Stimulated activated naive CD8-positive, alpha-beta T cell treated with anti-CD3 and anti-CD28 coated beads, Interleukin-15, Interleukin-2, amounts not matched to agents 100 ng/mL and 50 ng/mL, for 24 hours (primary cell): ENCODE data around the gene FXR1.
A peak's percentile ranks its signal among the peaks of the same experiment; 100 is the strongest.

Experiments
- H3K27ac Mint-ChIP-seq: one replicate; pipeline ENCODE4 v1.8.0; 2021; ENCODE audit warnings: mild to moderate bottlenecking, mixed read lengths
- H3K27me3 Mint-ChIP-seq: one replicate; pipeline ENCODE4 v1.8.0; 2021; ENCODE audit warnings: mixed read lengths
- H3K36me3 Mint-ChIP-seq: one replicate; pipeline ENCODE4 v1.8.0; 2021; ENCODE audit warnings: low read depth, mixed read lengths
- H3K4me1 Mint-ChIP-seq: one replicate; pipeline ENCODE4 v1.8.0; 2021; ENCODE audit warnings: low read depth, mixed read lengths
- H3K4me3 Mint-ChIP-seq: one replicate; pipeline ENCODE4 v1.8.0; 2021; ENCODE audit warnings: mild to moderate bottlenecking, mixed read lengths
- H3K9me3 Mint-ChIP-seq: one replicate; pipeline ENCODE4 v1.8.0; 2021; ENCODE audit warnings: mixed read lengths

FXR1 gene

DNA sequence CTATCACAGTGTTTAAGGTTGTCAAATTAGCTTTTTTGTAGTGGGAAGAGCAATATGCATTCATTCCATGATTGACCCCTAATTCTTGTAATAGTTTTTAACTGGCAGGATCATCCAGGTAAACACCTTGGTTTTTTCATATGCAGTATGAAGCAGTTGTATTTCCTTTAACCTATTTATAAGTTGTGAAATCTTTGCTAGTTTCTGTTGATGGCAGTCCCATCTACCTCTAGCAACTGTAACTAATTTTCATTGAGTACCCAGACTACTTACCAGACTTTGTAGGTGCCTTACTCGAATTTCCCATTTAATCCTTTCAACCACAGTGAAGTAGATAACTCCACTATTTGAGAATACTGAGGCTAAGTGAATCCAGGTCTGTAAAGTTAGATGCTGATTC, 6.1 kb downstream of the FXR1 start:
- Mint-ChIP-seq H3K4me1 (peaks cover 92% of the 10 kb centered on the region), H3K36me3 (peaks cover 62% of the 10 kb centered on the region), H3K27ac (peak overlapping the region; percentile 53), H3K9me3 (no peaks in the 10 kb centered on the region), H3K4me3 (no peak overlapping the region), H3K27me3 (no peaks in the 10 kb centered on the region)

DNA sequence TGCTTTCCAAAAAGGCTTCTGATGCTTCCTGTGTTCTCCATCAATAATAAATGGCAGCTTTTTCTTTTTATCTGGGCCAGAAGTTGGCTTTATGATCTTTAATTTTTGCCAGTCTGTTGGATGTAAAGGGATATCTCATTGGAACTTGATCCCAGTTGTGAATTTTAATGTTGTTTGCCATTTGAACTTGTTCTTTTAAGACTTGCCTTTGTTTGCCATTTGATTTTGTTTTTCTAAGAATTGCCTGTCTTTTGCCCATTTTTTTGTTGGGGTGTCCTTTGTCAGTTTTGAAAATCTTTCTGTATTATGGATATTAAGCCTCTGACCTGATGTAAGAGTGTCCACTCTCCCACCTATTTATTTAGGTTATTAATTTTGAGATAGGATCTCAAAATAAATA, 9.8 kb downstream of the FXR1 start:
- Mint-ChIP-seq H3K9me3 (no peaks in the 10 kb centered on the region), H3K4me3 (no peak overlapping the region), H3K36me3 (peaks cover 40% of the 10 kb centered on the region), H3K27ac (peak overlapping the region; percentile 41), H3K4me1 (peaks cover 89% of the 10 kb centered on the region), H3K27me3 (no peaks in the 10 kb centered on the region)

DNA sequence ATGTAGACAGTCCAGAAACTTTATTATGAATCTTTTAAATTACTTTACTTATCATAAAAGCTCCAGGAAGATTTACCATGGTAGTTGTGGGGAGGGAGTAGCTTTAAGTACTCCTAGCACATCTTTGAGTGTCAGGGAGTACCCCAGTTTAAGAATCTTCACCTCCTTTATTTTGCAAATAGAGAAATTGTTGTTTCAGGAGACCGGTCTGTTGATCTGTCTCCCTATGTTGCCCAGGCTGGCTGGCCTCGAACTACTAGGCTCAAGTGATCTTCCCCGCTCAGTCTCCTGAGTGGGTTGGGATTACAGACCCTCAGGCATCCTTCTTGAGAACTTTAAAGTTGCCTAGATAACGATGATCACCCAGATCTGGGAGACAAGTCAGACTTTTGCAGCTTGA, 11.1 kb downstream of the FXR1 start:
- Mint-ChIP-seq H3K27me3 (no peaks in the 10 kb centered on the region), H3K27ac (no peak overlapping the region), H3K36me3 (peaks cover 40% of the 10 kb centered on the region), H3K4me3 (no peak overlapping the region), H3K9me3 (no peaks in the 10 kb centered on the region), H3K4me1 (peaks cover 83% of the 10 kb centered on the region)

DNA sequence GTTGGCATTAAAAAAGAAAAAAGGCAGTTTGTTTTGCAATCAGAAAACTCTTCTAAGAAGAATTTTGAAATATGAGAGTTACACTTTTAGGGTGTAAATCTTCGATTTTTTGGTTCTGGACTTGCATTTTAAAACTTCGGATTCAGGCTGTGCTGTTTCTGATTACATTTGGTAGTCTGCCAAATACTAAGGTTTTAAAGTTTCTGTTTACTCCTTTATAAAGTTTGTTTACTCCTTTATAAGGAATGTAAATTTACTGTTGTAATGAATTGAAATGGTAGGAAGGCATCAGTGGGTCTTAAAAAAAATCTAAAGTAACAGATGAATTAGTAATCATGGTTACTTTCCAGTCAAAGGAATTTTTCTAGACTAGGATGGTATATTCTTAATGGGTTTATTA, 14.1 kb downstream of the FXR1 start:
- peaks cover 85% of the 10 kb centered on the region for H3K4me1 Mint-ChIP-seq
- H3K9me3 Mint-ChIP-seq = no peaks in the 10 kb centered on the region
- H3K36me3 Mint-ChIP-seq = peaks cover 38% of the 10 kb centered on the region
- H3K27ac Mint-ChIP-seq = no peak overlapping the region
- no peaks in the 10 kb centered on the region for H3K27me3 Mint-ChIP-seq
- H3K4me3 Mint-ChIP-seq = no peak overlapping the region

DNA sequence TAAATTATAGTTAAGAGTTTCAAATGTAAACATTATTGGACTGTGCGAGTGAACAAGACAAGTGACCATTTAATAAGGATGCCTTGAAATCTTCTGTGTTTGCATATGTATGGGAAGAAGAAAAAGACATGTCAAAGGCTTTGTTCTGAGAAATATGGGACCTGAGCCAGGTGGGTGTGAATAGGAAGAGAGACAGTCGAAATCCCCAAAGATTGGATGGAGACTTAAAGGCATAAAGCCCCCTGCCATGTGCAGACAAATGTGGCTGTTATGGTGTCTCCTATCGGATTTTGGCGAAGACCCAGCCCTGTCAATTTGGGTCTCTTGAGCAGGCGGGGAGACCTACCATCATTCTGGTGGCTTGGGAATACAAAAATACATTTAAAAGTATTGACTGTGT, 16.9 kb downstream of the FXR1 start:
- Mint-ChIP-seq H3K9me3 (no peaks in the 10 kb centered on the region), H3K36me3 (peaks cover 27% of the 10 kb centered on the region), H3K27ac (peak overlapping the region; percentile 31), H3K4me1 (peaks cover 74% of the 10 kb centered on the region), H3K4me3 (no peak overlapping the region), H3K27me3 (no peaks in the 10 kb centered on the region)

DNA sequence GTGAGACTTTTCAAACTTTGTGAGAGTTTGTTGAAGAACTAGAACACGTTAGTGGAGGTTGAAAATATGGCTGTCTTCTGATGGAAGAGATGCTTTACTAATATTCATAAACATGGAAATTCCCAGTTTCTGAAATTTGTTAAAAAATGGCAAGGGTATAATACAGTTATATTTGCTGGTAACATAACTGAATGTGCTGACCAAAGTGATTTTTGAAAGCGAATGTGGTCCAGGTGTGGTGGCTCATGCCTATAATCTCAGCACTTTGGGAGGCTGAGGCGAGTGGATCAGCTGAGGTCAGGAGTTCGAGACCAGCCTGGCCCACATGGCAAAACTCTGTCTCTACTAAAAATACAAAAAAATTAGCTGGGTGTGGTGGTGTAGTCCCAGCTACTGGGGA, 18.1 kb downstream of the FXR1 start:
- peak overlapping the region; percentile 0 for H3K27ac Mint-ChIP-seq
- peaks cover 64% of the 10 kb centered on the region for H3K4me1 Mint-ChIP-seq
- no peaks in the 10 kb centered on the region for H3K9me3 Mint-ChIP-seq
- no peak overlapping the region for H3K4me3 Mint-ChIP-seq
- H3K36me3 Mint-ChIP-seq = peaks cover 35% of the 10 kb centered on the region
- H3K27me3 Mint-ChIP-seq = no peaks in the 10 kb centered on the region

DNA sequence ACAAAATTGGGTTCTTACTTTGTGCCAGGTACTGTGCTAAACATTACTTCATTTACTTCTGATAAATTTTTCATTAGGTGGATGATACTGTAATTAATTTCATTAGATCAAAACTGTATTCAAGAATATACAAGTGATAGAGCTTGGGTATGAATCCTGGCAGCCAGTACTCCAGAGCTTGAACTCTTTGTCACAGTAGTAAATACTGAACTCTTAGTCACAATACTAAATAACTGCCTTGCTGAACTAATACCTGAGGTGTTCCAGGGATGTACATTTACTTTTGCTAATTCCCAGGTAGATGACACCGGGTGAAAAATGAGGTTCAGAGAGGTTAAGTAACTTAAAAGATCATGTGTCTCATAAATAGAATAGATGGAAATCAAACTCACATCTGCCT, 20.3 kb downstream of the FXR1 start:
- H3K27ac Mint-ChIP-seq = no peak overlapping the region
- H3K4me3 Mint-ChIP-seq = no peak overlapping the region
- peaks cover 48% of the 10 kb centered on the region for H3K4me1 Mint-ChIP-seq
- H3K27me3 Mint-ChIP-seq = no peaks in the 10 kb centered on the region
- no peaks in the 10 kb centered on the region for H3K9me3 Mint-ChIP-seq
- H3K36me3 Mint-ChIP-seq = peaks cover 49% of the 10 kb centered on the region

DNA sequence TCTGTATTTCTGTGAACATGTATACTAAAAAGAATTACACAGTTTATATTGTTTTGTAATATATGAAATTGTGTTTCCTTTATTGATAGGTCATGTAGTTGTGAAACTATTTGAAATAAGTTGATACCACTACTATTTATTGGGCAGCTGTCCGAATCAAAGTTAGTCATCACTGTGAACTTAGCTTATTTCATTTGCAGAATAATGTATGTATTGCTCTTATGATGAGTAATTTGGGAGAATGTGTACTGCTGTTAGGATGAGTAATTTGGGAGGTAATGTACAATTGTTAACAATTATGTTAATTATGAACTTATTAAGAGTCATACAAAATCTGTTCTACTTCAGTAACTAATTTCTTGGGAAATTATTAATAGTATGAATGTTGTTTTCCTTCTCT, 22.2 kb downstream of the FXR1 start:
- Mint-ChIP-seq H3K9me3 (no peaks in the 10 kb centered on the region), H3K36me3 (peaks cover 49% of the 10 kb centered on the region), H3K27ac (no peak overlapping the region), H3K4me3 (no peak overlapping the region), H3K27me3 (no peaks in the 10 kb centered on the region), H3K4me1 (peaks cover 35% of the 10 kb centered on the region)

DNA sequence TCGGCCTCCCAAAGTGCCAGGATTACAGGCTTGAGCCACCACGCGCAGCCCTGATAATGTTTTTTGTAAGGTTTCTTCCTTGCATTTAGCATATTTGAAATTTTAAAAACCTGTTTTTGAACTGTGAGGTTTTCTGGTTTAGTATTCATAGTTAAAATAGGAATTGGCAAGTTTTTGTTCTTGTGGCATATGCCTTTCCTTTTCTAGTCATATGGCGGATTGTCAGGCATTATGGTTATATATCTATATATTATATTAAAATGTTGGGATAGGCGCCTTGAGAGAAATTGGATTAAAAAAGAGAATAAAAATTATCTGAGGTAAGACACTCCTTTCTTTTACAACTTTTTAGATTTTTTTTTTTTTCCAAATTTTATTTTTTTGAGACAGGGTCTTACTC, 28.4 kb downstream of the FXR1 start:
- Mint-ChIP-seq H3K27ac (no peak overlapping the region), H3K4me1 (peaks cover 17% of the 10 kb centered on the region), H3K36me3 (peaks cover 71% of the 10 kb centered on the region), H3K27me3 (no peaks in the 10 kb centered on the region), H3K4me3 (no peak overlapping the region), H3K9me3 (no peaks in the 10 kb centered on the region)

DNA sequence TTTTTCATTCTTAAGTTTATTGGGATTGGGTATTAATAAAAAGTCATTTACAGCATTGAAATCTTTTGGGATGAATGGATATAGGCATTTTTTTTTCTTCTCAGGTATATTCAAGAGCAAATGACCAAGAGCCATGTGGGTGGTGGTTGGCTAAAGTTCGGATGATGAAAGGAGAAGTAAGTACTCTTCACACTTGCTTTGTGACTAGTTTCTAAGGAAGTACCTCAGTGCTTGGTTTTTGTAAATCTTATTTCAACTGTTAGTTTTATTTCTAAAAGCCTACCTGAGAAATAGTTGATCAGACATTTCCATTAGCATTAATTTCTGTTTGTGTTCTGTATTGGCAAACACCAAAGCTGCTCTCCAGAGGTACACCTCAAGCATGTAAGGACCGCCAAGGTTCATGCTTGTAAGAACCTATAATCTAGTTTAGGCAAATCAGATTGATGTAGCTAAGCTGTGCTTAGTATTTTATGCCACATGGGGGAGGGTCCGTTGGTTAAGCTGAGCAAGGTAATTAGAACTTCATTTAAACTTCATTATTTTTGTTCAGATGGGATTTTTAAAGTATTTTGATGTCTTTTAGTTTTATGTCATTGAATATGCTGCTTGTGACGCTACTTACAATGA, 35.4 kb downstream of the FXR1 start:
- Mint-ChIP-seq H3K36me3 (peaks cover 65% of the 10 kb centered on the region), H3K4me3 (no peak overlapping the region)

DNA sequence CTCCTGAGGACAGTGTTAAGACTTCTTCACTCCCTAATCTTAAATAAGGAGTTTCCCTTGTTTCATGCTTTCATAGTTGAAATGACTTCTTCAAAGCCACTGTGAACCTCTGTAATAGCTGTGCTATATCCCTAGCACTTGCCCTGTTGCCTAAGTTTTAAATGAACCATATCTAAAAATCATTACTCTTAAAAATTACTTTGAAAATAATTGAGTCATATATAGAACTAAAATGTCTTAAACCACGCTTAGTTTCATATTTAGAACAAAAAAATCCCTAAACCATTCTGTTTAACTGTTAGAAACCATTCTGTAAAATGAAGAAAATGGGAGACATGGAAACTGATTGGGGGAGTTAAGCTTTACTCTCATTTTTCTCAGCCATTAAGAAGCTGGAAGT, 47.2 kb downstream of the FXR1 start:
- H3K9me3 Mint-ChIP-seq = no peaks in the 10 kb centered on the region
- H3K4me1 Mint-ChIP-seq = peaks cover 19% of the 10 kb centered on the region
- peaks cover 82% of the 10 kb centered on the region for H3K36me3 Mint-ChIP-seq
- peak overlapping the region; percentile 81 for H3K27ac Mint-ChIP-seq
- no peak overlapping the region for H3K4me3 Mint-ChIP-seq
- H3K27me3 Mint-ChIP-seq = no peaks in the 10 kb centered on the region

More for the DNA sequence above, 35.4 kb downstream of the FXR1 start:
- no peaks in the 10 kb centered on the region for H3K27me3 Mint-ChIP-seq
- peak overlapping the region; percentile 8 for H3K27ac Mint-ChIP-seq
- H3K9me3 Mint-ChIP-seq = no peaks in the 10 kb centered on the region
- H3K4me1 Mint-ChIP-seq = peaks cover 23% of the 10 kb centered on the region

DNA sequence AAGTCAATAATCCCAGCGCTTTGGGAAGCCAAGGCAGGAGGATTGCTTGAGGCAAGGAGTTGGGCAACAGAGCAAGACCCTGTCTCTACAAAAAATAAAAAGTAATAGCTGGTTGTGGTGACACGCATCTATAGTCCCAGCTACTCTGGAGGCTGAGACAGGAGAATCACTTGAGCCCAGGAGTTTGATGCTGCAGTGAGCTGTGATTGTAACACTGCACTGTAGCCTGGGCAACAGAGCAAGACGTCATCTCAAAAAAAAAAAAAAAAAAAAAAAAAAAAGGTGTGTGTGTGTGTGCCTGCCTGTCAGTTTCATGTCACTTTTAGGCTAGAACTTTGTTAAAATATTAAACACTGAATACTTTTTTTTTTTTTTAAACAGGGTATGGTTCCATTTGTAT, 48.6 kb downstream of the FXR1 start:
- Mint-ChIP-seq H3K36me3 (peaks cover 80% of the 10 kb centered on the region), H3K27ac (no peak overlapping the region), H3K9me3 (no peaks in the 10 kb centered on the region), H3K4me3 (no peak overlapping the region), H3K4me1 (peaks cover 19% of the 10 kb centered on the region), H3K27me3 (no peaks in the 10 kb centered on the region)

DNA sequence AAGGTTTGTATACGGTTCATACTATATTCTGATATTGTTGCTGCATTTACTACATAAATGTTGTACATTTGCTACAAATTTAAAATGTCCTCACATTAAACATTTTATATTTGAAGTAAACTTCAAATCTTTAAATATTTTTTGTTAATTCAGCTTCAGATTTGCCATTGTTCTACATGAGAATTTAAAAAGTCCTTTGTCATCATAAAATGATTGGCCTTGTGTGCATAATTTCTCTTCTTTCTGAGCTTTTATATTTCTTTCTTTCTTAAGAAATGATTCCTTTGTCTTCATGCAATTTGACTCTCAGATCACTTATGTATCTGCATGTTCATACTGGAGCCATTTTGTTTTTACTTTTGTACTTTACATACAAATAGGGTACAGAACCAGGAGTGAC, 49.1 kb downstream of the FXR1 start:
- Mint-ChIP-seq H3K36me3 (peaks cover 80% of the 10 kb centered on the region), H3K4me3 (no peak overlapping the region), H3K9me3 (no peaks in the 10 kb centered on the region), H3K27me3 (no peaks in the 10 kb centered on the region), H3K27ac (no peak overlapping the region), H3K4me1 (peaks cover 19% of the 10 kb centered on the region)

DNA sequence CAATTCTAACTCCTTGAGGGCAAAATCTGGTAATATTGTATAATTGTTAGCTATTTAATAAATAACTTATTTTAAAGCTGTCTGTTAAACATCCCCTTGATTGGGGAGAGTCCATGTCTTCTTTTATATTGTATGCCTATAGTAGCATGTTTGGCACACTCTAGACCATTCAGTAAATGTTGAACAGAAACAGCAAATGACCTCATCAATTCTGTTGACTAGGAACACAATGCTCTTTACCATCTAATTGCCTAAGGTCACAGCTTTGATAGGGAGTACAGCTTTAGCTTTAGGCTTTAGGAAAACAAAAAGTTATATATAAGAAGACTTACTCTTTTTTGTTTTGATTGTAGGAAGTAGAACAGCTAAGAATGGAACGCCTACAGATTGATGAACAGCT, 50.1 kb downstream of the FXR1 start:
- H3K27ac Mint-ChIP-seq = no peak overlapping the region
- no peak overlapping the region for H3K4me3 Mint-ChIP-seq
- no peaks in the 10 kb centered on the region for H3K27me3 Mint-ChIP-seq
- H3K4me1 Mint-ChIP-seq = peaks cover 19% of the 10 kb centered on the region
- H3K36me3 Mint-ChIP-seq = peaks cover 78% of the 10 kb centered on the region
- H3K9me3 Mint-ChIP-seq = no peaks in the 10 kb centered on the region

DNA sequence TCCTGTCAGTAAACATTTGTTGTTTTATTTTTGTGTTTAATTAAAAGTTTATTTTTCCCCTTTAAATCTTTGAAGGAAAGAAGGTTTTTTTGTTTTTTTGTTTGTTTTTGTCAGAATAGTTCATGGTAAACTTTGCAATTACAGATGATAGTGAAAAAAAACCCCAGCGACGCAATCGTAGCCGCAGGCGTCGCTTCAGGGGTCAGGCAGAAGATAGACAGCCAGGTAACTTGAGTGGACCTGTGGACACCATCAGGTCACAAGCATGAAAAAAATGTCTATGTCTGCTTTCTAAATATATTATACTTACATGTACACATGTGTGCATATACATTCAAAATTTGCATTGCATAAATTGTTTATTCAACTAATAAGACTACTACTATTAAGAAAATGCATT, 58.5 kb downstream of the FXR1 start:
- H3K36me3 Mint-ChIP-seq = peaks cover 68% of the 10 kb centered on the region
- H3K27ac Mint-ChIP-seq = no peak overlapping the region
- no peaks in the 10 kb centered on the region for H3K27me3 Mint-ChIP-seq
- peaks cover 3% of the 10 kb centered on the region for H3K4me1 Mint-ChIP-seq
- H3K9me3 Mint-ChIP-seq = no peaks in the 10 kb centered on the region
- H3K4me3 Mint-ChIP-seq = no peak overlapping the region

DNA sequence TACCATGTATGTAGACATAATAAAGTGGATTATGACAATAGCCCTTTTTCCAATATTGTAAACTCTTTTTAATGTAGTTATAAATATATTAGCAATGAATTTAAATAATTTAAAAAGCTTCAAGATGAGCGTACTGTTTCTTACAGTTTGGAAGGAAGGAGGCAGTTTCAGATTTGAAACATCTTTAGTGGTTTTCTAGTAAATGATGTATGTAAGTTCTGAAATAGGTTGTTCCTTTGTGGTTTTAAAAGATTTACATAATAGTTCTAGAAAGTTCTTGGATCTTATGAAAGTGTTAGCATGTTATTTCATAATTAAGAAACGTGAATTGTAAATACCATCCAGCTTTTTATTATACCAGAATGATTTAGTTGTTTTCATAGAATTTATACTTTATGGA, 61.1 kb downstream of the FXR1 start:
- Mint-ChIP-seq H3K27ac (no peak overlapping the region), H3K4me3 (no peak overlapping the region), H3K9me3 (no peaks in the 10 kb centered on the region), H3K36me3 (peaks cover 68% of the 10 kb centered on the region), H3K27me3 (no peaks in the 10 kb centered on the region), H3K4me1 (peaks cover 3% of the 10 kb centered on the region)
